Heart left ventricle (tissue), 16 donors: ENCODE data around the gene NADSYN1. TPM values are rescaled to one million over a fixed set of nuclear protein-coding genes. Genes with fewer than 3 reads are reported as not detected.
A peak's percentile ranks its signal among the peaks of the same experiment; 100 is the strongest.

ENCODE experiments used
- ATAC-seq, 4 donors: fragments of 200-7000 bp; cut with Tn5 transposase; one replicate each; pipeline ENCODE4 v1.9.1; 2020 to 2022; ENCODE audit warnings: moderate library complexity in 4 of 4, mild to moderate bottlenecking in 3 of 4, moderate number of reproducible peaks in 1 of 4
- DNase-seq, 5 donors: peaks; one replicate each; pipeline ENCODE4 v3.0.0-alpha.2; 2020
- H3K27ac ChIP-seq, 12 donors: fragments of 200-600 bp; sonication (generic) in 4 of 12; one replicate each; pipeline versions ENCODE4 v1.5.0 to v1.8.0; 2016 to 2022; ENCODE audit warnings: mild to moderate bottlenecking in 2 of 12
- H3K27me3 ChIP-seq, 9 donors: fragments of 200-600 bp; sonication (generic) in 2 of 9; one replicate each; pipeline versions ENCODE4 v1.5.1 to v1.8.0; 2016 to 2022; ENCODE audit warnings: mild to moderate bottlenecking in 3 of 9
- H3K36me3 ChIP-seq, 9 donors: fragments of 200-600 bp; sonication (generic) in 2 of 9; one replicate each; pipeline versions ENCODE4 v1.5.0 to v1.8.0; 2018 to 2022; ENCODE audit warnings: mild to moderate bottlenecking in 2 of 9
- H3K4me1 ChIP-seq, 12 donors: fragments of 200-600 bp; sonication (generic) in 4 of 12; one replicate each; pipeline versions ENCODE4 v1.5.0 to v1.8.0; 2016 to 2022; ENCODE audit warnings: mild to moderate bottlenecking in 3 of 12
- H3K4me3 ChIP-seq, 12 donors: fragments of 200-600 bp; sonication (generic) in 4 of 12; one replicate each; pipeline versions ENCODE4 v1.5.0 to v1.8.0; 2017 to 2022; ENCODE audit warnings: mild to moderate bottlenecking in 9 of 12, moderate library complexity in 4 of 12
- H3K9me3 ChIP-seq, 12 donors: fragments of 200-600 bp; sonication (generic) in 4 of 12; one replicate each; pipeline versions ENCODE4 v1.5.0 to v1.8.0; 2016 to 2022; ENCODE audit warnings: mild to moderate bottlenecking in 1 of 12
- CTCF ChIP-seq, 12 donors: fragments of 200-600 bp; sonication (generic) in 4 of 12; IDR thresholded peaks; one replicate each; pipeline versions ENCODE4 v1.5.0 to v1.8.0; 2018 to 2022; ENCODE audit warnings: antibody characterized with exemption in 12 of 12, mild to moderate bottlenecking in 5 of 12
- POLR2A ChIP-seq, 2 donors: fragments of 450-650 bp; IDR thresholded peaks; one replicate each; pipeline ENCODE4 v1.6.1; 2017; ENCODE audit warnings: antibody characterized with exemption in 2 of 2, mild to moderate bottlenecking in 2 of 2, moderate library complexity in 2 of 2
- WGBS, 4 donors: extraction: QIAGEN DNeasy Blood & Tissue Kit in 2 of 4; methylation state at CpG; one replicate each; pipeline versions ENCODE4 v1.1.5 to v1.1.7; 2013 to 2018; 5-methylcytosine and 5-hydroxymethylcytosine counted together
- intact Hi-C, 10 donors: fragments of 100-400 bp; cut with DNase I; formaldehyde crosslinking; loops; one replicate each; pipeline versions ENCODE4 v1.11.1 to v1.14.2; 2022
- polyA plus RNA-seq, 2 donors: library from polyadenylated mRNA; stranded (reverse); fragments of 200-250 nt; gene quantifications; one replicate each; pipeline ENCODE4 v1.2.3, GENCODE V29; 2013
- total RNA-seq, 9 donors: library from RNA; depleted of rRNA in 2 of 9; stranded (reverse); fragments of >200 nt in 2 of 9; fragmentation: NEBNext Ultra II Directional in 3 of 9; extraction: Animal tissue kit (Norgen Biotek cat#: 25700) in 3 of 9; gene quantifications; one replicate each; pipeline versions ENCODE4 v1.1.0 to v1.2.4, GENCODE V29; 2016 to 2023
- donor health status: ischemic (EF 13 %, LVEDD 7.1; RV severe dilation, severe dysfunction).
- donor health status: healthy with polysubstance abuse.
- donor health status: DM: no; HTN: yes; CAD: no.
- donor health status: DM: no; HTN: no; CAD: no.
- donor health status: ischemic (EF 25% LVEDD 6.9; RV normal size, moderate dysfunction).
- donor health status: ischemic (EF 25% LVEDD 5.7; RV mildly dilated, moderate dysfunction).
- donor health status: healthy.
- donor health status: DM: yes; HTN: yes; CAD: no.
- donor health status: ischemic (EF 35%, LVEDD 5.7; RV mildly dilated, moderate dysfunction).
- donor health status: nonischemic (EF 11% LVEDD 7.7; RV severe dilation, severe dysfunction).
- donor health status: DM: yes; HTN: yes; CAD: no.
- donor health status: PGD.
- donor health status: ischemic (EF 29% LVEDD 5.4; RV normal size, mild dysfunction).
- donor health status: nonischemic (EF 23%, LVEDD 6.1; RV moderate dilation, normal function).

NADSYN1 gene
- total and polyA plus RNA-seq, 11 donors, result 11.4 to 41.9 (median 19.4) TPM

- intact Hi-C loops, result no loop called here
- 69 to 73% (median 70%) methylated on average over 7 of the region's 7 CpGs for WGBS, 4 donors
- H3K36me3 ChIP-seq, result no peaks in the 10 kb centered on the region
- H3K4me1 ChIP-seq, result no peaks in the 10 kb centered on the region
- no peak for ATAC-seq
- no peaks in the 10 kb centered on the region for H3K9me3 ChIP-seq
- H3K27ac ChIP-seq, result no peak overlapping the region
- DNase-seq, result no peak
- no peak overlapping the region for H3K4me3 ChIP-seq
- H3K27me3 ChIP-seq, result peaks cover 0 to 24% (median 0%) of the 10 kb centered on the region in 9 donors
- TF ChIP-seq CTCF (IDR thresholded peaks at IDR 0.05) (no peak), POLR2A (IDR thresholded peaks at IDR 0.05) (no peak)
Measured at GRCh38 chr11:71408826-71409225, 44.2 kb upstream of the NADSYN1 start.

- H3K9me3 ChIP-seq, result no peaks in the 10 kb centered on the region
- H3K36me3 ChIP-seq, result no peaks in the 10 kb centered on the region
- H3K4me3 ChIP-seq, result no peak overlapping the region
- no peaks in the 10 kb centered on the region for H3K4me1 ChIP-seq
- H3K27me3 ChIP-seq, result peaks cover 0 to 24% (median 0%) of the 10 kb centered on the region in 9 donors
- WGBS, 4 donors, result 78 to 85% (median 80%) methylated on average over 7 of the region's 7 CpGs
- ATAC-seq, result no peak
- intact Hi-C loops, result loop anchor here in 1 of 10 donors (10.0 kb wide), 1 partner anchor 596 kb away; no protein-coding TSS in a partner anchor
- no peak overlapping the region for H3K27ac ChIP-seq
- TF ChIP-seq CTCF (IDR thresholded peaks at IDR 0.05) (no peak), POLR2A (IDR thresholded peaks at IDR 0.05) (no peak)
- DNase-seq, result no peak
Measured at GRCh38 chr11:71410363-71410966, 42.5 kb upstream of the NADSYN1 start.

GRCh38 chr11:71414645-71415044 lies 38.4 kb upstream of the NADSYN1 start:
- intact Hi-C loops, result loop anchor here in 1 of 10 donors (10.0 kb wide), 1 partner anchor 600 kb away; no protein-coding TSS in a partner anchor
- ATAC-seq, result no peak
- no peaks in the 10 kb centered on the region for H3K4me1 ChIP-seq

GRCh38 chr11:71418643-71419042 lies 34.4 kb upstream of the NADSYN1 start:
- Histone ChIP-seq H3K9me3 (no peaks in the 10 kb centered on the region), H3K27ac (no peak overlapping the region), H3K4me1 (no peaks in the 10 kb centered on the region), H3K27me3 (peaks cover 0 to 4% (median 0%) of the 10 kb centered on the region in 9 donors), H3K4me3 (no peak overlapping the region), H3K36me3 (no peaks in the 10 kb centered on the region)
- TF ChIP-seq CTCF (IDR thresholded peaks at IDR 0.05), result no peak
- no peak for TF ChIP-seq POLR2A (IDR thresholded peaks at IDR 0.05)
- ATAC-seq (peak in 3 of 4 donors; percentile 45 to 75 (median 66)), DNase-seq (peak in 1 of 5 donors; percentile 34)
- intact Hi-C loops, result loop anchor here in 1 of 10 donors (10.0 kb wide), 1 partner anchor 604 kb away; no protein-coding TSS in a partner anchor
- 57 to 69% (median 64%) methylated on average over 8 of the region's 8 CpGs for WGBS, 4 donors

More at GRCh38 chr11:71414645-71415044, 38.4 kb upstream of the NADSYN1 start:
- Histone ChIP-seq H3K9me3 (no peaks in the 10 kb centered on the region), H3K36me3 (no peaks in the 10 kb centered on the region), H3K27me3 (peaks cover 0 to 13% (median 0%) of the 10 kb centered on the region in 9 donors), H3K4me3 (no peak overlapping the region), H3K27ac (no peak overlapping the region)
- TF ChIP-seq CTCF (IDR thresholded peaks at IDR 0.05), result no peak
- no peak for TF ChIP-seq POLR2A (IDR thresholded peaks at IDR 0.05)
- no peak for DNase-seq
